IMR-90 (cell line): ENCODE measurements around the gene GPN1. TPM values are rescaled to one million over a fixed set of nuclear protein-coding genes. Genes with fewer than 3 reads are reported as not detected.

Source experiments
- ATAC-seq: fragments of 200-7000 bp; cut with Tn5 transposase; 2 replicates; pipeline ENCODE4 v1.9.1; 2020; ENCODE audit warnings: low read depth, mild to moderate bottlenecking, moderate library complexity
- BruUV-seq: library from RNA; stranded (reverse); fragments of 400-500 nt; replicated peaks from 2 replicates; lab custom pipeline; 2021; lab: Mats Ljungman, UMichigan
- CTCF ChIA-PET: fragments of 300-600 bp; formaldehyde crosslinking; extraction: SDS; loops from one replicate; lab custom pipeline; 2021; ENCODE audit warnings: antibody characterized with exemption; lab: Yijun Ruan, JAX
- POLR2A ChIA-PET: fragments of 300-600 bp; sonication (Branson Sonifier 250); formaldehyde crosslinking; loops from one replicate; lab custom pipeline; 2022; ENCODE audit warnings: antibody characterized with exemption; ENCODE audit not compliant: unreplicated experiment; lab: Charles Lee
- DNase-seq: peaks from one replicate; pipeline ENCODE4 v3.0.0; 2013
- H2AFZ ChIP-seq: replicated peaks from 2 replicates; pipeline ENCODE3; 2013; ENCODE audit warnings: low read length, mild to moderate bottlenecking; ENCODE audit not compliant: poor library complexity
- H2AK5ac ChIP-seq: 2 replicates; pipeline ENCODE4 v1.6.1; 2013; ENCODE audit warnings: low read depth, low read length, inconsistent platforms
- H2AK9ac ChIP-seq: replicated peaks from 2 replicates; pipeline ENCODE3; 2013; ENCODE audit warnings: mild to moderate bottlenecking, low read depth, low read length, moderate library complexity; ENCODE audit not compliant: poor library complexity
- H2BK120ac ChIP-seq: 2 replicates; pipeline ENCODE4 v1.6.1; 2013; ENCODE audit warnings: low read depth, low read length, inconsistent platforms
- H2BK15ac ChIP-seq: 3 replicates; pipeline ENCODE4 v1.6.1; 2013; ENCODE audit warnings: low read depth, low read length, inconsistent platforms
- H2BK20ac ChIP-seq: 2 replicates; pipeline ENCODE4 v1.6.1; 2013; ENCODE audit warnings: low read depth, mild to moderate bottlenecking, inconsistent platforms, low read length, moderate library complexity
- H2BK5ac ChIP-seq: 2 replicates; pipeline ENCODE4 v1.6.1; 2013; ENCODE audit warnings: mild to moderate bottlenecking, low read depth, low read length, inconsistent platforms; ENCODE audit not compliant: poor library complexity, severe bottlenecking
- H3K14ac ChIP-seq: replicated peaks from 2 replicates; pipeline ENCODE4 v1.6.1; 2013; ENCODE audit warnings: low read depth, low read length, inconsistent platforms
- H3K18ac ChIP-seq: 2 replicates; pipeline ENCODE4 v1.6.1; 2013; ENCODE audit warnings: low read depth, low read length, control low read depth
- H3K23ac ChIP-seq: 2 replicates; pipeline ENCODE4 v1.6.1; 2013; ENCODE audit warnings: low read depth, low read length, inconsistent platforms
- H3K27ac ChIP-seq: 2 replicates; pipeline ENCODE4 v1.5.1; 2013; ENCODE audit warnings: mild to moderate bottlenecking, control low read depth, low read length; ENCODE audit not compliant: insufficient read depth
- H3K27me3 ChIP-seq: 2 replicates; pipeline ENCODE4 v1.6.1; 2013; ENCODE audit warnings: low read length; ENCODE audit not compliant: control insufficient read depth, insufficient read depth
- H3K36me3 ChIP-seq: 2 replicates; pipeline ENCODE4 v1.6.1; 2013; ENCODE audit warnings: low read length, mixed read lengths; ENCODE audit not compliant: control insufficient read depth, insufficient read depth
- H3K4ac ChIP-seq: 2 replicates; pipeline ENCODE4 v1.6.1; 2013; ENCODE audit warnings: low read depth, low read length, inconsistent platforms
- H3K4me1 ChIP-seq: 2 replicates; pipeline ENCODE4 v1.6.1; 2013; ENCODE audit warnings: low read length, mixed read lengths; ENCODE audit not compliant: control insufficient read depth, insufficient read depth
- H3K4me2 ChIP-seq: 2 replicates; pipeline ENCODE4 v1.6.1; 2013; ENCODE audit warnings: low read depth, mild to moderate bottlenecking, control low read depth, low read length, moderate library complexity
- H3K4me3 ChIP-seq: 2 replicates; pipeline ENCODE4 v1.5.1; 2013; ENCODE audit warnings: low read depth, mild to moderate bottlenecking, control low read depth, low read length, moderate library complexity; ENCODE audit not compliant: insufficient read depth
- H3K56ac ChIP-seq: 2 replicates; pipeline ENCODE4 v1.6.1; 2013; ENCODE audit warnings: low read length, inconsistent platforms; ENCODE audit not compliant: insufficient read depth; ENCODE audit errors: extremely low read depth
- H3K79me1 ChIP-seq, 2 experiments: 2 replicates each; pipeline ENCODE4 v1.6.1; 2013; ENCODE audit warnings: low read length in 2 of 2, inconsistent platforms in 1 of 2, low read depth in 1 of 2
- H3K9ac ChIP-seq: 2 replicates; pipeline ENCODE4 v1.6.1; 2013; ENCODE audit warnings: low read depth, low read length, control low read depth
- H3K9me1 ChIP-seq: 2 replicates; pipeline ENCODE4 v1.6.1; 2013; ENCODE audit warnings: low read length, inconsistent platforms; ENCODE audit not compliant: insufficient read depth
- H3K9me3 ChIP-seq: 2 replicates; pipeline ENCODE4 v1.6.1; 2013; ENCODE audit warnings: low read length; ENCODE audit not compliant: control insufficient read depth, insufficient read depth
- H4K20me1 ChIP-seq: 2 replicates; pipeline ENCODE4 v1.6.1; 2013; ENCODE audit warnings: low read length, inconsistent platforms; ENCODE audit not compliant: insufficient read depth
- H4K5ac ChIP-seq: 2 replicates; pipeline ENCODE4 v1.6.1; 2013; ENCODE audit warnings: mild to moderate bottlenecking, low read depth, low read length, control low read depth
- H4K8ac ChIP-seq, 2 experiments: 2 replicates each; pipeline ENCODE4 v1.6.1; 2013; ENCODE audit warnings: low read depth in 2 of 2, low read length in 2 of 2, control low read depth in 1 of 2, inconsistent platforms in 1 of 2
- H4K91ac ChIP-seq: 2 replicates; pipeline ENCODE4 v1.6.1; 2013; ENCODE audit warnings: low read depth, low read length, inconsistent platforms; ENCODE audit not compliant: insufficient read depth
- BHLHE40 ChIP-seq: fragments of 150-350 bp; IDR thresholded peaks from 2 replicates; pipeline ENCODE4 v1.6.1; 2016; ENCODE audit warnings: mild to moderate bottlenecking, low read depth, low read length
- CEBPB ChIP-seq: IDR thresholded peaks from 2 replicates; pipeline ENCODE4 v1.6.1; 2012; ENCODE audit warnings: low read depth, low read length, improper control_type of control experiment
- CHD1 ChIP-seq: IDR thresholded peaks from 2 replicates; pipeline ENCODE4 v1.6.1; 2012; ENCODE audit warnings: low read depth, low read length, improper control_type of control experiment
- CTCF ChIP-seq: conservative IDR thresholded peaks from 2 replicates; pipeline ENCODE4 v1.5.1; 2012; ENCODE audit warnings: mild to moderate bottlenecking, low read depth, low read length, improper control_type of control experiment
- ELK1 ChIP-seq: fragments of 150-350 bp; IDR thresholded peaks from 2 replicates; pipeline ENCODE4 v1.6.1; 2016; ENCODE audit warnings: low read depth, mild to moderate bottlenecking, low read length, moderate library complexity, borderline replicate concordance
- FOS ChIP-seq: fragments of 150-350 bp; IDR thresholded peaks from 2 replicates; pipeline ENCODE4 v1.6.1; 2016; ENCODE audit warnings: low read depth, low read length
- MAFK ChIP-seq: IDR thresholded peaks from 2 replicates; pipeline ENCODE4 v1.6.1; 2012; ENCODE audit warnings: low read depth, low read length, improper control_type of control experiment
- MAZ ChIP-seq: IDR thresholded peaks from 2 replicates; pipeline ENCODE4 v1.6.1; 2012; ENCODE audit warnings: low read depth, mild to moderate bottlenecking, low read length, improper control_type of control experiment, moderate library complexity, borderline replicate concordance
- MXI1 ChIP-seq: IDR thresholded peaks from 2 replicates; pipeline ENCODE4 v1.6.1; 2012; ENCODE audit warnings: low read depth, mild to moderate bottlenecking, low read length, moderate library complexity, borderline replicate concordance
- NFE2L2 ChIP-seq: fragments of 150-350 bp; IDR thresholded peaks from 2 replicates; pipeline ENCODE4 v1.6.1; 2016; ENCODE audit warnings: low read depth, mild to moderate bottlenecking, low read length
- POLR2A ChIP-seq: IDR thresholded peaks from 2 replicates; pipeline ENCODE4 v1.6.1; 2012; ENCODE audit warnings: mild to moderate bottlenecking, low read depth, low read length
- RAD21 ChIP-seq: IDR thresholded peaks from 2 replicates; pipeline ENCODE4 v1.6.1; 2012; ENCODE audit warnings: low read length, improper control_type of control experiment
- RCOR1 ChIP-seq: IDR thresholded peaks from 2 replicates; pipeline ENCODE4 v1.6.1; 2012; ENCODE audit warnings: mild to moderate bottlenecking, low read length, improper control_type of control experiment; ENCODE audit not compliant: insufficient replicate concordance
- RFX5 ChIP-seq: IDR thresholded peaks from 2 replicates; pipeline ENCODE4 v1.8.0; 2012; ENCODE audit warnings: low read depth, mild to moderate bottlenecking, low read length, moderate library complexity
- SMC3 ChIP-seq: fragments of 150-350 bp; IDR thresholded peaks from 2 replicates; pipeline ENCODE4 v1.6.1; 2016; ENCODE audit warnings: low read depth, mild to moderate bottlenecking, antibody characterized with exemption, low read length, moderate library complexity
- USF2 ChIP-seq: fragments of 150-350 bp; IDR thresholded peaks from 2 replicates; pipeline ENCODE4 v1.6.1; 2017; ENCODE audit warnings: mild to moderate bottlenecking, antibody characterized with exemption, low read length, low read depth
- WGBS, 2 experiments: methylation state at CpG; one replicate each; pipeline versions ENCODE4 v1.1.5 to v1.1.7; 2013; ENCODE audit warnings: missing lambda C conversion rate in 2 of 2; ENCODE audit not compliant: insufficient read length in 1 of 2; ENCODE audit errors: extremely low coverage in 2 of 2; 5-methylcytosine and 5-hydroxymethylcytosine counted together
- dilution Hi-C: fragments of 300-500 bp; cut with HindIII; formaldehyde crosslinking; loops from one replicate; pipeline ENCODE4 v1.14.3; 2018; ENCODE audit warnings: low sequenced_read_pairs; ENCODE audit not compliant: unreplicated experiment
- in situ Hi-C: fragments of 300-500 bp; cut with MboI; formaldehyde crosslinking; loops from 3 replicates; pipeline ENCODE4 v1.14.3; 2019; ENCODE audit warnings: low sequenced_read_pairs, inconsistent platforms, mixed read lengths
- intact Hi-C: fragments of 100-400 bp; cut with micrococcal nuclease; formaldehyde crosslinking; loops from 2 replicates; pipeline ENCODE4 v1.10.0; 2022
- polyA plus RNA-seq, 3 experiments: library from polyadenylated mRNA; depleted of rRNA; stranded (reverse); fragments of >200 nt; gene quantifications; 2 replicates each; pipeline ENCODE4 v1.2.3, GENCODE V29; 2012; ENCODE audit warnings: low replicate concordance in 1 of 3
- total RNA-seq: library from RNA; depleted of rRNA; stranded (reverse); fragments of >200 nt; gene quantifications from 2 replicates; pipeline ENCODE4 v1.2.3, GENCODE V29; 2012

Gene GPN1
- total and polyA plus RNA-seq, 2 of the 4 experiments (the other 2 are of a cell fraction) = 37.8 to 63.8 TPM

GRCh38 chr2:27689424-27689823, 60.6 kb downstream of the GPN1 start:
- H3K56ac ChIP-seq = no peak overlapping the region
- intact Hi-C loops = no loop called here
- CTCF ChIA-PET = no interaction called here
- no peak overlapping the region for H3K27ac ChIP-seq
- BruUV-seq = no TSS peak
- POLR2A ChIA-PET = no interaction called here
- H3K9ac ChIP-seq = no peak overlapping the region
- H3K9me3 ChIP-seq = no peaks in the 10 kb centered on the region
- H3K27me3 ChIP-seq = no peaks in the 10 kb centered on the region
- H2AK9ac ChIP-seq = no peak overlapping the region
- no peak overlapping the region for H3K4me3 ChIP-seq
- ATAC-seq (no peak), DNase-seq (no peak)
- no peak overlapping the region for H2BK15ac ChIP-seq
- H3K4me2 ChIP-seq = no peak overlapping the region
- peaks cover 20% of the 10 kb centered on the region for H3K36me3 ChIP-seq
- no peak overlapping the region for H2AK5ac ChIP-seq
- no peaks in the 10 kb centered on the region for H4K20me1 ChIP-seq
- H3K4ac ChIP-seq = no peak overlapping the region
- H3K18ac ChIP-seq = no peak overlapping the region
- H3K23ac ChIP-seq = no peak overlapping the region
- H3K14ac ChIP-seq = no peak overlapping the region
- H2AFZ ChIP-seq = no peak overlapping the region
- no peaks in the 10 kb centered on the region; a peak in 1 of 4 replicates for H3K79me1 ChIP-seq
- 100% methylated on average over 1 of the region's 2 CpGs; no CpG with 5 or more reads in 1 of the 2 experiments for WGBS, 2 experiments
- no peak overlapping the region for H4K8ac ChIP-seq
- in situ Hi-C loops = no loop called here
- no peak overlapping the region for H2BK20ac ChIP-seq
- H3K4me1 ChIP-seq = no peaks in the 10 kb centered on the region
- dilution Hi-C loops = no loop called here
- no peak overlapping the region for H2BK120ac ChIP-seq
- H4K91ac ChIP-seq = no peak overlapping the region
- no peak for TF ChIP-seq RFX5
- TF ChIP-seq CTCF = no peak
- TF ChIP-seq RCOR1 = no peak
- no peak for TF ChIP-seq POLR2A
- TF ChIP-seq NFE2L2 = no peak
- TF ChIP-seq SMC3 = no peak
- no peak for TF ChIP-seq USF2
- no peak for TF ChIP-seq FOS
- no peak for TF ChIP-seq MAFK
- TF ChIP-seq ELK1 = no peak
- no peak for TF ChIP-seq MAZ
- TF ChIP-seq CEBPB = no peak
- no peak for TF ChIP-seq MXI1
- TF ChIP-seq RAD21 = no peak
- TF ChIP-seq CHD1 = no peak
- TF ChIP-seq BHLHE40 = no peak
- H4K5ac ChIP-seq = no peak overlapping the region
- peaks cover 4% of the 10 kb centered on the region; the same call in 1 of the 2 replicates for H3K9me1 ChIP-seq
- H2BK5ac ChIP-seq = no peak overlapping the region
